Measurements from ENCODE around the gene ZNF827. TPM values are rescaled to one million over a fixed set of nuclear protein-coding genes. Genes with fewer than 3 reads are reported as not detected.

Gene ZNF827
- total RNA-seq, 2 experiments from 2014 or later: 12.2 to 14.4 TPM

GRCh38 chr4:145881576-145881975, 57.0 kb downstream of the ZNF827 start:
- Mint-ChIP-seq H3K4me1 (peaks cover 12% of the 10 kb centered on the region), H3K4me3 (no peak overlapping the region), H3K27me3 (no peaks in the 10 kb centered on the region), H3K36me3 (ENCODE audit: low read depth) (peaks cover 22% of the 10 kb centered on the region), H3K27ac (no peak overlapping the region), H3K9me3 (no peaks in the 10 kb centered on the region)
- CTCF ChIA-PET: interaction anchor here (0.8 kb wide), 1 partner anchor 9 kb away, joined by 3 read pairs; no protein-coding TSS in a partner anchor
- DNase-seq: no peak
- POLR2A ChIA-PET: no interaction called here

- Mint-ChIP-seq H3K36me3 (ENCODE audit: low read depth) (peaks cover 20% of the 10 kb centered on the region), H3K27ac (no peak overlapping the region), H3K4me3 (no peak overlapping the region), H3K9me3 (no peaks in the 10 kb centered on the region), H3K4me1 (peaks cover 12% of the 10 kb centered on the region), H3K27me3 (no peaks in the 10 kb centered on the region)
- DNase-seq: no peak
- CTCF ChIA-PET: no interaction called here
- POLR2A ChIA-PET: no interaction called here
These were observed 58.2 kb downstream of the ZNF827 start for GRCh38 chr4:145880355-145880960.

- Mint-ChIP-seq H3K4me1 (peaks cover 12% of the 10 kb centered on the region), H3K9me3 (no peaks in the 10 kb centered on the region), H3K4me3 (no peak overlapping the region), H3K36me3 (ENCODE audit: low read depth) (peaks cover 20% of the 10 kb centered on the region), H3K27me3 (no peaks in the 10 kb centered on the region), H3K27ac (no peak overlapping the region)
- DNase-seq: no peak
- POLR2A ChIA-PET: no interaction called here
- CTCF ChIA-PET: no interaction called here
These were observed 59.0 kb downstream of the ZNF827 start for GRCh38 chr4:145879598-145879997.

- CTCF ChIA-PET: interaction anchor here (0.6 to 1.9 kb wide), 3 partner anchors 9 to 101 kb away, joined by 3 to 8 read pairs (median 3); no protein-coding TSS in a partner anchor
- no peaks in the 10 kb centered on the region for H3K27me3 Mint-ChIP-seq
- no peak overlapping the region for H3K4me3 Mint-ChIP-seq
- POLR2A ChIA-PET: no interaction called here
- no peak overlapping the region for H3K27ac Mint-ChIP-seq
- H3K36me3 Mint-ChIP-seq (ENCODE audit: low read depth): peaks cover 17% of the 10 kb centered on the region
- H3K9me3 Mint-ChIP-seq: no peaks in the 10 kb centered on the region
- no peak for DNase-seq
- H3K4me1 Mint-ChIP-seq: peaks cover 12% of the 10 kb centered on the region
These were observed 59.9 kb downstream of the ZNF827 start for GRCh38 chr4:145878501-145879435.

GRCh38 chr4:145876531-145877180, 62.0 kb downstream of the ZNF827 start:
- ChIA-PET POLR2A (no interaction called here), CTCF (interaction anchor here (1.2 kb wide), 1 partner anchor 10 kb away, joined by 4 read pairs; no protein-coding TSS in a partner anchor)
- Mint-ChIP-seq H3K36me3 (ENCODE audit: low read depth) (peaks cover 12% of the 10 kb centered on the region), H3K27me3 (no peaks in the 10 kb centered on the region), H3K4me3 (no peak overlapping the region), H3K9me3 (no peaks in the 10 kb centered on the region), H3K4me1 (peaks cover 4% of the 10 kb centered on the region), H3K27ac (no peak overlapping the region)
- DNase-seq: no peak

GRCh38 chr4:145873901-145874300, 64.7 kb downstream of the ZNF827 start:
- Mint-ChIP-seq H3K4me3 (no peak overlapping the region), H3K36me3 (ENCODE audit: low read depth) (peaks cover 10% of the 10 kb centered on the region), H3K27ac (no peak overlapping the region), H3K27me3 (no peaks in the 10 kb centered on the region), H3K9me3 (no peaks in the 10 kb centered on the region), H3K4me1 (peaks cover 8% of the 10 kb centered on the region)
- ChIA-PET CTCF (no interaction called here), POLR2A (no interaction called here)
- DNase-seq: no peak

GRCh38 chr4:145871209-145871608, 67.4 kb downstream of the ZNF827 start:
- Mint-ChIP-seq H3K4me1 (peaks cover 8% of the 10 kb centered on the region), H3K4me3 (no peak overlapping the region), H3K27me3 (no peaks in the 10 kb centered on the region), H3K9me3 (no peaks in the 10 kb centered on the region), H3K36me3 (ENCODE audit: low read depth) (peaks cover 4% of the 10 kb centered on the region), H3K27ac (no peak overlapping the region)
- DNase-seq: no peak
- POLR2A ChIA-PET: no interaction called here
- CTCF ChIA-PET: no interaction called here

- peaks cover 8% of the 10 kb centered on the region for H3K4me1 Mint-ChIP-seq
- no peak for DNase-seq
- H3K36me3 Mint-ChIP-seq (ENCODE audit: low read depth): peaks cover 4% of the 10 kb centered on the region
- H3K4me3 Mint-ChIP-seq: no peak overlapping the region
- H3K27ac Mint-ChIP-seq: no peak overlapping the region
- H3K27me3 Mint-ChIP-seq: no peaks in the 10 kb centered on the region
- CTCF ChIA-PET: interaction anchor here (2.0 kb wide), 1 partner anchor 14 kb away, joined by 4 read pairs; no protein-coding TSS in a partner anchor
- POLR2A ChIA-PET: no interaction called here
- no peaks in the 10 kb centered on the region for H3K9me3 Mint-ChIP-seq
These were observed 68.2 kb downstream of the ZNF827 start for GRCh38 chr4:145870155-145871020.

GRCh38 chr4:145868637-145869409, 69.8 kb downstream of the ZNF827 start:
- ChIA-PET POLR2A (no interaction called here), CTCF (interaction anchor here (1.2 to 2.0 kb wide), 3 partner anchors 13 to 655 kb away, joined by 3 to 4 read pairs (median 3); no protein-coding TSS in a partner anchor)
- Mint-ChIP-seq H3K9me3 (no peaks in the 10 kb centered on the region), H3K4me1 (peaks cover 8% of the 10 kb centered on the region), H3K36me3 (ENCODE audit: low read depth) (peaks cover 2% of the 10 kb centered on the region), H3K27ac (no peak overlapping the region), H3K4me3 (no peak overlapping the region), H3K27me3 (no peaks in the 10 kb centered on the region)
- DNase-seq: no peak

GRCh38 chr4:145867406-145867805, 71.2 kb downstream of the ZNF827 start:
- Mint-ChIP-seq H3K36me3 (ENCODE audit: low read depth) (no peaks in the 10 kb centered on the region), H3K27me3 (no peaks in the 10 kb centered on the region), H3K4me3 (no peak overlapping the region), H3K9me3 (no peaks in the 10 kb centered on the region), H3K27ac (no peak overlapping the region), H3K4me1 (peaks cover 8% of the 10 kb centered on the region)
- ChIA-PET CTCF (interaction anchor here (1.7 kb wide), 1 partner anchor 10 kb away, joined by 4 read pairs; no protein-coding TSS in a partner anchor), POLR2A (no interaction called here)
- no peak for DNase-seq

GRCh38 chr4:145866991-145867390, 71.6 kb downstream of the ZNF827 start:
- Mint-ChIP-seq H3K36me3 (ENCODE audit: low read depth) (no peaks in the 10 kb centered on the region), H3K9me3 (no peaks in the 10 kb centered on the region), H3K27ac (no peak overlapping the region), H3K27me3 (no peaks in the 10 kb centered on the region), H3K4me1 (peaks cover 8% of the 10 kb centered on the region), H3K4me3 (no peak overlapping the region)
- CTCF ChIA-PET: interaction anchor here (1.7 kb wide), 1 partner anchor 10 kb away, joined by 4 read pairs; no protein-coding TSS in a partner anchor
- no peak for DNase-seq
- POLR2A ChIA-PET: no interaction called here

Data from activated CD4-positive, alpha-beta T cell treated with anti-CD3 and anti-CD28 coated beads, Interleukin-2, amount 10 ng/mL, durations not matched to agents 7 days and 5 days (primary cell).